HK-2 (cell line): Measurements from ENCODE around the gene TMEM82.

Experiments used
- DNase-seq: peaks from one replicate; pipeline ENCODE4 v3.0.0-alpha.2; 2018; ENCODE audit not compliant: unreplicated experiment

The TMEM82 gene

GRCh38 chr1:15720861-15721260 lies 21.4 kb upstream of the TMEM82 start:
- no peak for DNase-seq

- no peak for DNase-seq
Observed at GRCh38 chr1:15722411-15722810, 19.9 kb upstream of the TMEM82 start.

GRCh38 chr1:15722836-15723532 lies 19.3 kb upstream of the TMEM82 start:
- no peak for DNase-seq

GRCh38 chr1:15723631-15724246 lies 18.6 kb upstream of the TMEM82 start:
- DNase-seq = no peak

GRCh38 chr1:15724949-15725880 lies 17.1 kb upstream of the TMEM82 start:
- no peak for DNase-seq

GRCh38 chr1:15726508-15726907 lies 15.8 kb upstream of the TMEM82 start:
- DNase-seq = no peak

- DNase-seq = no peak
Observed at GRCh38 chr1:15727021-15727420, 15.3 kb upstream of the TMEM82 start.

GRCh38 chr1:15727424-15727823 lies 14.9 kb upstream of the TMEM82 start:
- DNase-seq = no peak

- DNase-seq = no peak
Observed at GRCh38 chr1:15727866-15728534, 14.3 kb upstream of the TMEM82 start.

GRCh38 chr1:15728937-15729657 lies 13.2 kb upstream of the TMEM82 start:
- DNase-seq = no peak

GRCh38 chr1:15730423-15730822 lies 11.9 kb upstream of the TMEM82 start:
- no peak for DNase-seq

GRCh38 chr1:15730936-15731335 lies 11.4 kb upstream of the TMEM82 start:
- no peak for DNase-seq

GRCh38 chr1:15731735-15732685 lies 10.3 kb upstream of the TMEM82 start:
- no peak for DNase-seq

- no peak for DNase-seq
Observed at GRCh38 chr1:15732686-15733081, 9.6 kb upstream of the TMEM82 start.

- no peak for DNase-seq
Observed at GRCh38 chr1:15733218-15733725, 9.0 kb upstream of the TMEM82 start.

- DNase-seq = no peak
Observed at GRCh38 chr1:15733726-15734226, 8.5 kb upstream of the TMEM82 start.

GRCh38 chr1:15734296-15734695 lies 8.0 kb upstream of the TMEM82 start:
- no peak for DNase-seq

GRCh38 chr1:15734901-15735300 lies 7.4 kb upstream of the TMEM82 start:
- no peak for DNase-seq

- DNase-seq = no peak
Observed at GRCh38 chr1:15735304-15736037, 6.8 kb upstream of the TMEM82 start.
